C1 segment of cervical spinal cord (tissue), 14 donors: Measurements from ENCODE around the gene PLA2G2C.
A peak's percentile ranks its signal among the peaks of the same experiment; 100 is the strongest.

Source experiments
- DNase-seq, 14 donors: peaks; one replicate each; lab custom pipeline; 2025; lab: John Stamatoyannopoulos, UW

Gene PLA2G2C

GRCh38 chr1:20184997-20185833 lies 1.1 kb downstream of the PLA2G2C start:
- no peak for DNase-seq

GRCh38 chr1:20184481-20184900 lies 1.8 kb downstream of the PLA2G2C start:
- no peak for DNase-seq

GRCh38 chr1:20183616-20184271 lies 2.6 kb downstream of the PLA2G2C start:
- no peak for DNase-seq

GRCh38 chr1:20183035-20183434 lies 3.3 kb downstream of the PLA2G2C start:
- DNase-seq = no peak

GRCh38 chr1:20182415-20182814 lies 3.9 kb downstream of the PLA2G2C start:
- no peak for DNase-seq

- DNase-seq = no peak
Observed at GRCh38 chr1:20180844-20181207, 5.5 kb downstream of the PLA2G2C start.

GRCh38 chr1:20180129-20180843 lies 6.0 kb downstream of the PLA2G2C start:
- DNase-seq = no peak

- no peak for DNase-seq
Observed at GRCh38 chr1:20179371-20180128, 6.8 kb downstream of the PLA2G2C start.

- DNase-seq = peak in 2 of 14 donors; percentile 23 to 27
Observed at GRCh38 chr1:20178634-20179370, 7.5 kb downstream of the PLA2G2C start.

- peak in 2 of 14 donors; percentile 23 for DNase-seq
Observed at GRCh38 chr1:20174937-20175666, 11.2 kb downstream of the PLA2G2C start.

GRCh38 chr1:20172033-20172590 lies 14.2 kb downstream of the PLA2G2C start:
- DNase-seq = no peak

- DNase-seq = no peak
Observed at GRCh38 chr1:20169932-20170331, 16.4 kb downstream of the PLA2G2C start.

GRCh38 chr1:20168564-20169491 lies 17.5 kb downstream of the PLA2G2C start:
- no peak for DNase-seq

- DNase-seq = no peak
Observed at GRCh38 chr1:20167126-20167525, 19.2 kb downstream of the PLA2G2C start.

GRCh38 chr1:20166051-20166450 lies 20.3 kb downstream of the PLA2G2C start:
- DNase-seq = peak in 1 of 14 donors; percentile 21

- no peak for DNase-seq
Observed at GRCh38 chr1:20165522-20165951, 20.8 kb downstream of the PLA2G2C start.

- peak in 9 of 14 donors; percentile 8 to 46 (median 34) for DNase-seq
Observed at GRCh38 chr1:20164694-20165202, 21.6 kb downstream of the PLA2G2C start.

GRCh38 chr1:20160034-20160433 lies 26.3 kb downstream of the PLA2G2C start:
- DNase-seq = no peak
